Erythroblast (primary cell): ENCODE data around the gene PNPLA7.

Source experiments
- GATA1 ChIP-seq: IDR thresholded peaks from 2 replicates; pipeline ENCODE4 v1.6.1; 2011; ENCODE audit warnings: low read depth, mild to moderate bottlenecking, control low read depth, low read length, moderate library complexity
- POLR2A ChIP-seq: IDR thresholded peaks from 2 replicates; pipeline ENCODE4 v1.6.1; 2011; ENCODE audit warnings: mild to moderate bottlenecking, low read length

DNA sequence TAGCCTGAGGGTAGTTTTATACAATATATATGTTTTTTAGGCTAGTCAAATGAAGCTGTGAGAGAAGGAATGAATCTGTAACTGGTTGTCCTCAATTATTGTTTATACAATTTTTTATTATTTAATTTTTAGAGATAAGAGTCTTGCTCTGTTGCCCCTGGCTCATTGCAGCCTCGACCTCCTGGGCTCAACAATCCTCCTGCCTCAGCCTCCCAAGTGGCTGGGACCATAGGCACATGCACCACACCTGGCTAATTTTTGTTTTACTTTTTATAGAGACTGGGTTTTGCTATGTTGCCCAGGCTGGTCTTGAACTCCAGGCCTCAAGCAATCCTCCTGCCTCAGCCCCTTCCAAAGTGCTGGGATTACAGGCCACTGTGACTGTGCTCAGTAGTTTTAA is 4.1 kb upstream of the PNPLA7 start:
- TF ChIP-seq POLR2A (no peak), GATA1 (no peak)
